OCI-LY7 (cell line): ENCODE data around the gene AHNAK2. TPM values are rescaled to one million over a fixed set of nuclear protein-coding genes. Genes with fewer than 3 reads are reported as not detected.

Source experiments
- BruUV-seq: library from RNA; stranded (reverse); fragments of 400-500 nt; replicated peaks from 2 replicates; lab custom pipeline; 2021; lab: Mats Ljungman, UMichigan
- CTCF ChIA-PET: fragments of 300-600 bp; sonication (Branson Sonifier 250); formaldehyde crosslinking; loops from one replicate; lab custom pipeline; 2022; ENCODE audit warnings: antibody characterized with exemption; ENCODE audit not compliant: unreplicated experiment; lab: Charles Lee
- POLR2A ChIA-PET: fragments of 300-600 bp; sonication (Branson Sonifier 250); formaldehyde crosslinking; loops from one replicate; lab custom pipeline; 2022; ENCODE audit warnings: antibody characterized with exemption; lab: Charles Lee
- DNase-seq: peaks from one replicate; pipeline ENCODE4 v3.0.0-alpha.2; 2015; ENCODE audit warnings: low spot score
- H2AFZ ChIP-seq: fragments of 200-600 bp; sonication (generic), shearing (Covaris generic); 2 replicates; pipeline ENCODE4 v1.6.1; 2014; ENCODE audit warnings: mild to moderate bottlenecking, antibody characterized with exemption, low read length, moderate library complexity
- H3K27ac ChIP-seq: fragments of 200-600 bp; sonication (generic); 2 replicates; pipeline ENCODE4 v1.5.1; 2014; ENCODE audit warnings: mixed run types, low read depth, mild to moderate bottlenecking, moderate library complexity, low read length, inconsistent platforms; ENCODE audit not compliant: poor library complexity, severe bottlenecking
- H3K36me3 ChIP-seq: fragments of 200-600 bp; sonication (generic); 2 replicates; pipeline ENCODE4 v1.6.1; 2014; ENCODE audit warnings: mild to moderate bottlenecking, antibody characterized with exemption, low read length, moderate library complexity, mixed read lengths; ENCODE audit not compliant: insufficient read depth
- H3K4me1 ChIP-seq: fragments of 200-600 bp; sonication (generic); 2 replicates; pipeline ENCODE4 v1.5.1; 2014; ENCODE audit warnings: mild to moderate bottlenecking, low read length; ENCODE audit not compliant: insufficient read depth, poor library complexity, severe bottlenecking
- H3K4me2 ChIP-seq: fragments of 200-600 bp; sonication (generic); 2 replicates; pipeline ENCODE4 v1.6.1; 2014; ENCODE audit warnings: mild to moderate bottlenecking, low read length
- H3K4me3 ChIP-seq: fragments of 200-600 bp; sonication (generic); 2 replicates; pipeline ENCODE4 v1.5.1; 2014; ENCODE audit warnings: mild to moderate bottlenecking, low read depth, low read length; ENCODE audit not compliant: poor library complexity, severe bottlenecking
- H3K79me2 ChIP-seq: fragments of 200-600 bp; sonication (generic); 2 replicates; pipeline ENCODE4 v1.6.1; 2016; ENCODE audit warnings: low read depth, mild to moderate bottlenecking, low read length, moderate library complexity, mixed read lengths; ENCODE audit not compliant: insufficient read depth
- H3K9me2 ChIP-seq: fragments of 200-600 bp; sonication (generic); 2 replicates; pipeline ENCODE4 v1.6.1; 2016; ENCODE audit warnings: mild to moderate bottlenecking, low read length, mixed read lengths; ENCODE audit not compliant: insufficient read depth
- H3K9me3 ChIP-seq: fragments of 200-600 bp; sonication (generic); 2 replicates; pipeline ENCODE4 v1.6.1; 2014; ENCODE audit warnings: mild to moderate bottlenecking, mixed run types, low read length, mixed read lengths
- H4K20me1 ChIP-seq: fragments of 200-600 bp; sonication (generic); 2 replicates; pipeline ENCODE4 v1.6.1; 2014; ENCODE audit warnings: mild to moderate bottlenecking, antibody characterized with exemption, low read length, moderate library complexity, mixed read lengths; ENCODE audit not compliant: insufficient read depth
- EZH2phosphoT487 ChIP-seq: fragments of 200-600 bp; sonication (generic); IDR thresholded peaks from 2 replicates; pipeline ENCODE4 v1.6.1; 2018; ENCODE audit warnings: low read depth, borderline replicate concordance, mild to moderate bottlenecking, mixed run types, antibody characterized with exemption, low read length, moderate library complexity, mixed read lengths
- intact Hi-C: fragments of 100-400 bp; cut with micrococcal nuclease; formaldehyde crosslinking; loops from one replicate; pipeline ENCODE4 v1.10.0; 2022; ENCODE audit not compliant: unreplicated experiment
- total RNA-seq, 2 experiments: library from RNA; depleted of rRNA in 1 of 2; stranded (reverse); fragments of >200 nt in 1 of 2; shearing (Covaris generic) in 1 of 2; gene quantifications; 2 replicates each; pipeline ENCODE4 v1.2.3, GENCODE V29; 2014 to 2022
- TF ChIP-seq, protein P1 (sequence below): fragments of 200-600 bp; sonication (generic); conservative IDR thresholded peaks from 2 replicates; pipeline ENCODE4 v1.5.1; 2014; ENCODE audit warnings: mild to moderate bottlenecking, antibody characterized with exemption, low read length, moderate library complexity, mixed read lengths

Gene AHNAK2
- total RNA-seq, 2 experiments from 2014 or later, result 0.61 TPM; not detected in 1

DNA sequence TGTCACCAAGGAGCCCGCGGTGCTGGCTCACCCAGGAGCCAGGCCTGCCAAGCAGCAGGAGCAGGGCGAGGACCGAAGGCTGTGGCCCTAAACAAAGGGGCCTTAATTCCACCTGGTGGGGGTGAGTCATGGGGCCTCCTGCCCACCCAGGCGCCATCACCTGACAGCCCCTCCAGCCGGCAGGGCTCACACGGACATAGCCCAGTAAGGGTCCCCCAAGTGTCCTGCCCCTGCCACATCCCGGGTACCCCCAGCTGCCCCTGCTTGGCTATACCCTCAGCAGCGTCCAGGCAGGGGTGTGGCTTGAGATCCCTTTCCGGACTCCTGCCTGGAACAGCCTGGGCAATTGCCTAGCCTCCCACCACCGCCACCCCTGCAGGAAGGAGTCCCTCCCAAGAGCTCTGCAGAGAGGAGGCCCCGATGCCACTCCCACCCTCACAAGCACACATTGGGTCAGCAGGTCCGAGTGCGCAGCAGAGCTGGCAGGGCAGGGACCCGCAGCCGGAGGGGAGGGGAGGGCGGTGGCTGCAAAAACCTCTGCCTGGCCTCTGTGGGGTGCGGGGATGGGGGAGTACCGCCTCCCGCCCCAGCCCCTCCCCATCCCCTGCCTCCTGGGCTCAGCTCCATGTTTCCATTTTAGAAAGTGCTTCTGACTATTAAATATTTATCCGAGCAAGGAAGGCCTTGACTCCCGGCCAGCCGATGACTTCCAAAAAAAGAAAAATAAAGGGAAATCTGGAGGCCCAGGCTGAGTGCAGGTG is 4.6 kb downstream of the AHNAK2 start:
- intact Hi-C loops, result no loop called here
- H3K27ac ChIP-seq, result no peak overlapping the region
- H4K20me1 ChIP-seq, result no peaks in the 10 kb centered on the region
- POLR2A ChIA-PET, result interaction anchor here (0.6 to 0.7 kb wide), 2 partner anchors 10 to 54 kb away, joined by 3 to 4 read pairs; no protein-coding TSS in a partner anchor
- no TSS peak for BruUV-seq
- H3K4me2 ChIP-seq, result no peak overlapping the region
- no peak overlapping the region for H2AFZ ChIP-seq
- H3K4me1 ChIP-seq, result peaks cover 5% of the 10 kb centered on the region
- no peak for TF ChIP-seq EZH2phosphoT487
- TF ChIP-seq, protein P1, sequence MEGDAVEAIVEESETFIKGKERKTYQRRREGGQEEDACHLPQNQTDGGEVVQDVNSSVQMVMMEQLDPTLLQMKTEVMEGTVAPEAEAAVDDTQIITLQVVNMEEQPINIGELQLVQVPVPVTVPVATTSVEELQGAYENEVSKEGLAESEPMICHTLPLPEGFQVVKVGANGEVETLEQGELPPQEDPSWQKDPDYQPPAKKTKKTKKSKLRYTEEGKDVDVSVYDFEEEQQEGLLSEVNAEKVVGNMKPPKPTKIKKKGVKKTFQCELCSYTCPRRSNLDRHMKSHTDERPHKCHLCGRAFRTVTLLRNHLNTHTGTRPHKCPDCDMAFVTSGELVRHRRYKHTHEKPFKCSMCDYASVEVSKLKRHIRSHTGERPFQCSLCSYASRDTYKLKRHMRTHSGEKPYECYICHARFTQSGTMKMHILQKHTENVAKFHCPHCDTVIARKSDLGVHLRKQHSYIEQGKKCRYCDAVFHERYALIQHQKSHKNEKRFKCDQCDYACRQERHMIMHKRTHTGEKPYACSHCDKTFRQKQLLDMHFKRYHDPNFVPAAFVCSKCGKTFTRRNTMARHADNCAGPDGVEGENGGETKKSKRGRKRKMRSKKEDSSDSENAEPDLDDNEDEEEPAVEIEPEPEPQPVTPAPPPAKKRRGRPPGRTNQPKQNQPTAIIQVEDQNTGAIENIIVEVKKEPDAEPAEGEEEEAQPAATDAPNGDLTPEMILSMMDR, result no peak
- no peak for DNase-seq
- CTCF ChIA-PET, result no interaction called here
- H3K4me3 ChIP-seq, result no peak overlapping the region
- no peaks in the 10 kb centered on the region for H3K9me2 ChIP-seq
- no peaks in the 10 kb centered on the region for H3K9me3 ChIP-seq
- no peaks in the 10 kb centered on the region for H3K36me3 ChIP-seq
- H3K79me2 ChIP-seq, result no peaks in the 10 kb centered on the region

DNA sequence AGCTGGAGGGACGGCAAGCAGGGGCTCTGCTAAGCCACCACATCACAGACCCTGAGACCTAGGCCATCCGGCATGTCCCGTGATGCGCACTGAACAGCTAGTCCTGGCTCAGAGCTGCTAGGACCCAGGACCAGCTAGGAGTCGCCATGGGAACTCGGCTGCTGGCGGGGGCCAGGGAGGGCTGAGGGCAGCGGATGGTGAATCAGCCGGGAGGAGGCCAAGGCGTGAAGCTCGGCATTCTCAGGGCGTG is 5.1 kb downstream of the AHNAK2 start:
- ChIA-PET POLR2A (no interaction called here), CTCF (no interaction called here)
- no peaks in the 10 kb centered on the region for H3K36me3 ChIP-seq
- no peaks in the 10 kb centered on the region for H3K9me2 ChIP-seq
- no peak overlapping the region for H3K4me2 ChIP-seq
- no TSS peak for BruUV-seq
- H4K20me1 ChIP-seq, result no peaks in the 10 kb centered on the region
- intact Hi-C loops, result no loop called here
- no peak overlapping the region for H3K4me3 ChIP-seq
- DNase-seq, result no peak
- no peaks in the 10 kb centered on the region for H3K79me2 ChIP-seq
- H2AFZ ChIP-seq, result no peak overlapping the region
- no peaks in the 10 kb centered on the region for H3K9me3 ChIP-seq
- H3K4me1 ChIP-seq, result peaks cover 10% of the 10 kb centered on the region
- H3K27ac ChIP-seq, result no peak overlapping the region
- TF ChIP-seq, protein P1, result no peak
- no peak for TF ChIP-seq EZH2phosphoT487
